ENCODE results near the gene THBS2. TPM values are rescaled to one million over a fixed set of nuclear protein-coding genes. Genes with fewer than 3 reads are reported as not detected.

Gene THBS2
- total RNA-seq, 2 donors from 2014 or later, result 16.2 to 24.5 TPM

DNA sequence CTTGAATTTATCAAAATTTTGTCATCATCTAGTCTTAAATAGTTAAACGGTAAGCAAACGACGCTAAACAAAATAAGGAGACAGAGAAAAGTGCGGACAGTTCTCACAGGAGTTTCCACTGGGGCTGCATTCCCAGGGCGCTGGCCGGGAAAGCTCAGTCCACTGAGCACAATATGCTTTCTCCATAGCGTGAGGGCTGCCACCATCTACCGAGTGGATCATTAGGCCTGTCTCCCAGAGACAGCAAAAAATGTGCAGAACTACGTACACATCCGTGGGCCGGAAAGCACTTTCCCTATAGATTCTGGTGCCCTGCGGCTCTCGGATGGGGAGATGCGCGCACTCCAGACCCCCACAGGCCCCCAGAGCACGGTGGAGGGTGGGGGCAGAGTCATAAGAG is 84.9 kb downstream of the THBS2 start:
- Histone ChIP-seq H3K4me1 (peaks cover 0 to 16% of the 10 kb centered on the region in 2 donors), H3K27me3 (no peaks in the 10 kb centered on the region), H3K9me3 (no peaks in the 10 kb centered on the region), H3K4me3 (no peak overlapping the region), H3K36me3 (no peaks in the 10 kb centered on the region), H3K27ac (peak overlapping the region; percentile 72 to 80)
- no peak for DNase-seq (ENCODE audit: low spot score)
- TF ChIP-seq, protein P1, sequence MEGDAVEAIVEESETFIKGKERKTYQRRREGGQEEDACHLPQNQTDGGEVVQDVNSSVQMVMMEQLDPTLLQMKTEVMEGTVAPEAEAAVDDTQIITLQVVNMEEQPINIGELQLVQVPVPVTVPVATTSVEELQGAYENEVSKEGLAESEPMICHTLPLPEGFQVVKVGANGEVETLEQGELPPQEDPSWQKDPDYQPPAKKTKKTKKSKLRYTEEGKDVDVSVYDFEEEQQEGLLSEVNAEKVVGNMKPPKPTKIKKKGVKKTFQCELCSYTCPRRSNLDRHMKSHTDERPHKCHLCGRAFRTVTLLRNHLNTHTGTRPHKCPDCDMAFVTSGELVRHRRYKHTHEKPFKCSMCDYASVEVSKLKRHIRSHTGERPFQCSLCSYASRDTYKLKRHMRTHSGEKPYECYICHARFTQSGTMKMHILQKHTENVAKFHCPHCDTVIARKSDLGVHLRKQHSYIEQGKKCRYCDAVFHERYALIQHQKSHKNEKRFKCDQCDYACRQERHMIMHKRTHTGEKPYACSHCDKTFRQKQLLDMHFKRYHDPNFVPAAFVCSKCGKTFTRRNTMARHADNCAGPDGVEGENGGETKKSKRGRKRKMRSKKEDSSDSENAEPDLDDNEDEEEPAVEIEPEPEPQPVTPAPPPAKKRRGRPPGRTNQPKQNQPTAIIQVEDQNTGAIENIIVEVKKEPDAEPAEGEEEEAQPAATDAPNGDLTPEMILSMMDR (IDR thresholded peaks at IDR 0.05), result no peak

DNA sequence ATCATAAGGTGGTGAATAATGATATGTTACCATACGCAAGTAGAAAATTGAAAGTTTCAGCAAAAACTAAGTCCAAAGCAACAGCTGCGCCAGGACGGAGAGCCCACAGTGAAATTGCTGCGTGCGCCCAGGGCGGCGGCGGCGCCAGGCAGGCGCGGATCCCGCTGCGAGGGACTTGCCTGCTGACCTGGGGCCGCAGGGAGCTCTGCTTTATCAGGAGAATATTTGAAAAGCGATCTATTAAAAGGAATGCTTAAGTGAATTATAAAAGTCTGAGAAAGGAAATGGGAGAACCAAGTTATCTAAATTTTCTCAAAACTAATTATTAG is 85.4 kb downstream of the THBS2 start:
- Histone ChIP-seq H3K4me1 (peaks cover 0 to 19% of the 10 kb centered on the region in 2 donors), H3K36me3 (no peaks in the 10 kb centered on the region), H3K4me3 (no peak overlapping the region), H3K27ac (peak overlapping the region; percentile 72 to 80), H3K27me3 (no peaks in the 10 kb centered on the region), H3K9me3 (no peaks in the 10 kb centered on the region)
- DNase-seq (ENCODE audit: low spot score), result no peak
- TF ChIP-seq, protein P1 (IDR thresholded peaks at IDR 0.05), result no peak

DNA sequence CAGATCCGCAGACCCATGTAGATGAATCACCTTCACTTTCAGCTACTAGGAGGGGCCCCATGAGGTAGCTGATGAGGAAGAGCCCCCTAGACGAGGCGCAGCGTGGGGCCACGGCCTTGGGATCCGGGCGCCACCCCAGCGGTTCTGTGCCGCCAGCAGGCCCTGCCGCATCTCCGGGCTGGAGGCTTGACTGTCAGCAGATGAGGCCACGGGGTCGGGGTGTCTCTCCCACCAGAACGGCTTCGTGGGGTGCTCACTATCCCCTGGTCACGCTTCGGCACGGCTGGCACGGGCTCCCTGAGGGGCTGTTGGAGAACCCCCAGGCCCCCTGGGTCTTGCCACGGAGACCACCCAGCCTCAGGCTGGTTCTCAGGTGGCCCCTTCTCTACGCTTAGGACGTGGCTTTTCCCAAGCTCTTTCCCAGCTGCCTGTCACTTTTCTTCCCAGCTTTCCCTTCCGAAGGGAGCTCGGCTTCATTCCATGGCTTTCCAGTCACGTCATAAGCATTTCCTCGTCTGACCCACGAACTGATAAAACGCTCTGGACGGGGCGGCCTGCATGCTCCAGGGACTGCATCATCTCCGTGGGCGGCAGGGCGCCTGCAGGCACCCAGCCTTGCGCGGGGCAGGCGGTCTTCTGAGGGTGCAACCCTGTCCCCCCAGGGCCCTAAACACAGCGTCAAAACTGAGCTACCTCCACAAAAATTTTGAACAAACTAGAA is 85.9 kb downstream of the THBS2 start:
- Histone ChIP-seq H3K9me3 (no peaks in the 10 kb centered on the region), H3K27me3 (no peaks in the 10 kb centered on the region), H3K4me3 (no peak overlapping the region), H3K36me3 (no peaks in the 10 kb centered on the region), H3K4me1 (peaks cover 0 to 23% of the 10 kb centered on the region in 2 donors), H3K27ac (peak overlapping the region; percentile 72 to 80)
- TF ChIP-seq, protein P1 (IDR thresholded peaks at IDR 0.05), result no peak
- DNase-seq (ENCODE audit: low spot score), result peak; percentile 93

DNA sequence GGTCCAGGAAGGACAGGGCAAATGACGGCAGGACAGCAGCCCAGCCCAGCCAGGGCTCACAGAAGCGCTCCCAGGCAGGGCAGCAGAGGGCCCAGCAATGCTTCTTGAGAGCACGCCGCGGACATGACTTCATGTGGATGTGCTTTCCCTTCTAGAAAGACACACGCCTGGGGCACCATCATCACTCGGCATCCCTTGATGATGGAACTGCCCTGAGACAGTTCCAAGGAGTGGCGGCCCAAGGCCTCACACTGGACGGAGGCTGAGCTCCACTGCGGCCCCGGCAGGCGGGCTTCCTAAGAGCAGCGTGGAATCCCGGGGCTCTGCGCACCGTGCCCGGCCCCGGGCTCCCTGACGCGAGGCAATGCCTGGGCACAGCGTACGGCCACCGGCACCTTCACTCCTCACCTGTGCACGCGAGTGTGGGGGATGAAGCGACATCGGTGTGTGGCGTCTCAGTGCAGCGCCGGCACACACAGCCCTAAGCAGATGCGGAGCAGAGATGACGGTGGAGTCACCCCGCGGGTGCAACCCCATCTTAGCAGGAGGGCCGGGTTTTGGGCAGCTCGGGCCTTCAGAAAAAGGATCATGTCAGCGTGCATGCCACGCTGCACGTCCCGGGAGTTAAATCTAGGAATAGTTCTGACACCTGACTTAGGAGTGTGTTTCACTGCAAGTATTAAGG is 86.6 kb downstream of the THBS2 start:
- Histone ChIP-seq H3K27me3 (no peaks in the 10 kb centered on the region), H3K4me3 (no peak overlapping the region), H3K9me3 (no peaks in the 10 kb centered on the region), H3K27ac (peak overlapping the region; percentile 72 to 80), H3K36me3 (no peaks in the 10 kb centered on the region), H3K4me1 (peaks cover 0 to 28% of the 10 kb centered on the region in 2 donors)
- no peak for DNase-seq (ENCODE audit: low spot score)
- TF ChIP-seq, protein P1 (IDR thresholded peaks at IDR 0.05), result no peak
